NK-92 (cell line): ENCODE data around the gene INO80D.

Experiments used
- DNase-seq: peaks from one replicate; lab custom pipeline; 2025; ENCODE audit not compliant: unreplicated experiment; lab: John Stamatoyannopoulos, UW

Gene INO80D

DNA sequence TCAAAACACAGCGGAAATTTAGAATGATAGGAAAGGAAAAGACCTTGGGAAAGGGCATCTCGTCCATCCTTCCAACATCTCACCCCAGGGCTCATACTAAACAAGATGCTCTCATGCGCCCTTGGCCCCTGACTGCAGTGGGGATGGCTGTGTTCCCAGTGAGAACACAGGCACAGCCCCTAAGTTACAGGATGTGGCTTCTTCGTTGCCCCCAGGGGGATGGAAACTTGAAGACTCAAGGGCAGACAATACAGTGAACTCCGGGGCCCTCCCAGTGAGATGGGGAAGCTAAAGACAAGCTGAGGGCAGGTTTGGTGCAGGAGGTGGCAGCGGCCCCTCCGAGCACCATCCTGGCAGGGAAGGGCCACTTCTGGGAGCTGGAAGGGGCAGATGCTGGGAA is 139.7 kb downstream of the INO80D start:
- no peak for DNase-seq
